GM15510 (cell line): ENCODE results near the gene CSMD2.

ENCODE experiments used
- POLR2A ChIP-seq: IDR thresholded peaks from 3 replicates; pipeline ENCODE4 v1.6.1; 2011; ENCODE audit warnings: borderline replicate concordance; ENCODE audit not compliant: insufficient read length; ENCODE audit errors: extremely low read depth

Gene CSMD2

GRCh38 chr1:33477451-33477850 is 687.6 kb downstream of the CSMD2 start:
- TF ChIP-seq POLR2A, result no peak

GRCh38 chr1:33473900-33474299 is 691.1 kb downstream of the CSMD2 start:
- no peak for TF ChIP-seq POLR2A

GRCh38 chr1:33472269-33472980 is 692.6 kb downstream of the CSMD2 start, which contains the start of gene ZSCAN20:
Gene ZSCAN20, plus strand, starts transcription at chr1:33472645. Its CDS starts 6,644 bp downstream, at chr1:33479289.
- TF ChIP-seq POLR2A, result peak; percentile 69

- TF ChIP-seq POLR2A, result no peak
Measured at GRCh38 chr1:33471416-33471815, 693.6 kb downstream of the CSMD2 start.

GRCh38 chr1:33470495-33471012 is 694.5 kb downstream of the CSMD2 start:
- TF ChIP-seq POLR2A, result no peak

- no peak for TF ChIP-seq POLR2A
Measured at GRCh38 chr1:33469691-33470090, 695.3 kb downstream of the CSMD2 start.

GRCh38 chr1:33468967-33469366 is 696.1 kb downstream of the CSMD2 start:
- TF ChIP-seq POLR2A, result no peak

- no peak for TF ChIP-seq POLR2A
Measured at GRCh38 chr1:33468531-33468930, 696.5 kb downstream of the CSMD2 start.

GRCh38 chr1:33468011-33468410 is 697.0 kb downstream of the CSMD2 start:
- TF ChIP-seq POLR2A, result no peak

GRCh38 chr1:33466159-33466558 is 698.9 kb downstream of the CSMD2 start:
- TF ChIP-seq POLR2A, result no peak

- no peak for TF ChIP-seq POLR2A
Measured at GRCh38 chr1:33465316-33465715, 699.7 kb downstream of the CSMD2 start.

GRCh38 chr1:33464552-33464951 is 700.5 kb downstream of the CSMD2 start:
- TF ChIP-seq POLR2A, result no peak
